Hepatocyte (in vitro differentiated cells): ENCODE measurements around the gene CDC6. TPM values are rescaled to one million over a fixed set of nuclear protein-coding genes. Genes with fewer than 3 reads are reported as not detected.

Experiments used
- DNase-seq: peaks from one replicate; pipeline ENCODE4 v3.0.0-alpha.2; 2016; ENCODE audit warnings: low spot score
- H2AFZ ChIP-seq: fragments of 200-600 bp; sonication (generic); 2 replicates; pipeline ENCODE4 v1.6.0; 2016; ENCODE audit warnings: antibody characterized with exemption, mild to moderate bottlenecking
- H3K27ac ChIP-seq: fragments of 200-600 bp; sonication (generic); 2 replicates; pipeline ENCODE4 v1.5.1; 2016; ENCODE audit warnings: mild to moderate bottlenecking
- H3K27me3 ChIP-seq: fragments of 200-600 bp; sonication (generic); 2 replicates; pipeline ENCODE4 v1.6.1; 2016
- H3K36me3 ChIP-seq: fragments of 200-600 bp; sonication (generic); replicated peaks from 2 replicates; pipeline ENCODE4 v1.5.1; 2016; ENCODE audit warnings: low read depth; ENCODE audit not compliant: insufficient read depth
- H3K4me1 ChIP-seq: fragments of 200-600 bp; sonication (generic); 2 replicates; pipeline ENCODE4 v1.5.1; 2016; ENCODE audit warnings: mild to moderate bottlenecking, moderate library complexity; ENCODE audit not compliant: insufficient read depth
- H3K4me2 ChIP-seq: fragments of 200-600 bp; sonication (generic); 2 replicates; pipeline ENCODE4 v1.6.0; 2016
- H3K4me3 ChIP-seq: fragments of 200-600 bp; sonication (generic); 2 replicates; pipeline ENCODE4 v1.5.1; 2016; ENCODE audit warnings: mild to moderate bottlenecking
- H3K79me2 ChIP-seq: fragments of 200-600 bp; sonication (generic); 2 replicates; pipeline ENCODE4 v1.6.0; 2017; ENCODE audit warnings: mild to moderate bottlenecking
- H3K9me2 ChIP-seq: fragments of 200-600 bp; sonication (generic); replicated peaks from 2 replicates; pipeline ENCODE4 v1.6.0; 2017; ENCODE audit warnings: mild to moderate bottlenecking; ENCODE audit not compliant: insufficient read depth
- H3K9me3 ChIP-seq: fragments of 200-600 bp; sonication (generic); 2 replicates; pipeline ENCODE4 v1.5.1; 2016; ENCODE audit warnings: low read depth, mild to moderate bottlenecking
- H4K20me1 ChIP-seq: fragments of 200-600 bp; sonication (generic); 2 replicates; pipeline ENCODE4 v1.6.0; 2016; ENCODE audit warnings: mild to moderate bottlenecking; ENCODE audit not compliant: insufficient read depth, poor library complexity, severe bottlenecking
- CTCF ChIP-seq: fragments of 200-600 bp; sonication (generic); IDR thresholded peaks from 2 replicates; pipeline ENCODE4 v1.5.1; 2016; ENCODE audit warnings: antibody characterized with exemption, mild to moderate bottlenecking; ENCODE audit not compliant: poor library complexity
- EZH2 ChIP-seq: fragments of 200-600 bp; sonication (generic); IDR thresholded peaks from 2 replicates; pipeline ENCODE4 v1.6.1; 2016; ENCODE audit warnings: antibody characterized with exemption, mild to moderate bottlenecking, borderline replicate concordance
- EZH2phosphoT487 ChIP-seq: fragments of 200-600 bp; sonication (generic); IDR thresholded peaks from one replicate; pipeline ENCODE4 v1.6.1; 2018; ENCODE audit warnings: antibody characterized with exemption, mild to moderate bottlenecking, low read depth, moderate library complexity; ENCODE audit not compliant: unreplicated experiment, severe bottlenecking
- WGBS: methylation state at CpG from one replicate; pipeline ENCODE4 v1.1.6; 2016; ENCODE audit warnings: low lambda C conversion rate; ENCODE audit errors: missing lambda C conversion rate; 5-methylcytosine and 5-hydroxymethylcytosine counted together
- polyA plus RNA-seq: library from polyadenylated mRNA; unstranded; fragments of >200 nt; fragmentation: Nextera tagmentation; extraction: Ambion mirVana; gene quantifications from 2 replicates; pipeline ENCODE4 v1.2.1, GENCODE V29; 2016
- total RNA-seq: library from RNA; depleted of rRNA; stranded (reverse); fragments of >200 nt; gene quantifications from 2 replicates; pipeline ENCODE4 v1.2.3, GENCODE V29; 2014

CDC6 gene
- total and polyA plus RNA-seq, 2 experiments from 2014 or later: 5.1 to 5.8 TPM

- Histone ChIP-seq H2AFZ (no peak overlapping the region), H3K4me1 (no peaks in the 10 kb centered on the region), H3K4me2 (no peak overlapping the region), H3K27me3 (no peaks in the 10 kb centered on the region), H3K79me2 (no peaks in the 10 kb centered on the region), H3K36me3 (no peaks in the 10 kb centered on the region), H3K9me3 (no peaks in the 10 kb centered on the region), H4K20me1 (no peaks in the 10 kb centered on the region), H3K27ac (peak overlapping the region; percentile 20), H3K4me3 (no peak overlapping the region), H3K9me2 (no peaks in the 10 kb centered on the region)
- TF ChIP-seq CTCF (no peak), EZH2phosphoT487 (no peak), EZH2 (no peak)
- 90% methylated on average over 2 of the region's 2 CpGs for WGBS
- DNase-seq: no peak
Measured at GRCh38 chr17:40268141-40268712, 19.5 kb upstream of the CDC6 start.

GRCh38 chr17:40278414-40278813 lies 9.3 kb upstream of the CDC6 start:
- Histone ChIP-seq H3K27ac (no peak overlapping the region), H3K4me1 (peaks cover 4% of the 10 kb centered on the region), H3K27me3 (no peaks in the 10 kb centered on the region), H3K4me3 (no peak overlapping the region), H3K79me2 (no peaks in the 10 kb centered on the region), H2AFZ (no peak overlapping the region), H4K20me1 (no peaks in the 10 kb centered on the region), H3K36me3 (peaks cover 4% of the 10 kb centered on the region), H3K4me2 (no peak overlapping the region), H3K9me3 (no peaks in the 10 kb centered on the region), H3K9me2 (no peaks in the 10 kb centered on the region)
- WGBS: 100% methylated on average over 1 of the region's 1 CpG
- TF ChIP-seq EZH2 (no peak), CTCF (no peak), EZH2phosphoT487 (no peak)
- no peak for DNase-seq

- no peaks in the 10 kb centered on the region for H3K9me2 ChIP-seq
- no peak overlapping the region for H3K4me3 ChIP-seq
- peak; percentile 11 for DNase-seq
- no peaks in the 10 kb centered on the region for H3K27me3 ChIP-seq
- H4K20me1 ChIP-seq: no peaks in the 10 kb centered on the region
- no peaks in the 10 kb centered on the region for H3K36me3 ChIP-seq
- no peak overlapping the region for H3K27ac ChIP-seq
- TF ChIP-seq EZH2 (no peak), CTCF (no peak), EZH2phosphoT487 (no peak)
- no peak overlapping the region for H3K4me2 ChIP-seq
- H2AFZ ChIP-seq: no peak overlapping the region
- 93% methylated on average over 4 of the region's 4 CpGs for WGBS
- no peaks in the 10 kb centered on the region for H3K9me3 ChIP-seq
- no peaks in the 10 kb centered on the region for H3K79me2 ChIP-seq
- H3K4me1 ChIP-seq: peaks cover 7% of the 10 kb centered on the region
Measured at GRCh38 chr17:40279402-40279801, 8.3 kb upstream of the CDC6 start.

GRCh38 chr17:40281663-40282062 lies 6.0 kb upstream of the CDC6 start:
- Histone ChIP-seq H3K4me3 (no peak overlapping the region), H3K79me2 (no peaks in the 10 kb centered on the region), H2AFZ (no peak overlapping the region), H3K27me3 (no peaks in the 10 kb centered on the region), H3K9me3 (no peaks in the 10 kb centered on the region), H3K27ac (no peak overlapping the region), H3K4me2 (no peak overlapping the region), H3K36me3 (no peaks in the 10 kb centered on the region), H3K4me1 (peaks cover 10% of the 10 kb centered on the region), H3K9me2 (no peaks in the 10 kb centered on the region), H4K20me1 (no peaks in the 10 kb centered on the region)
- no peak for DNase-seq
- WGBS: 72% methylated on average over 2 of the region's 2 CpGs
- TF ChIP-seq EZH2phosphoT487 (no peak), CTCF (no peak), EZH2 (no peak)
